Glomerular visceral epithelial cell (primary cell): Measurements from ENCODE around the gene SRCIN1.
"Not testable (repeated sequence)": the region's sequence is repeated elsewhere in the genome, so short reads cannot be mapped to it uniquely, and the experiment has no call there.

Experiments used
- DNase-seq: peaks from one replicate; pipeline ENCODE4 v3.0.0-alpha.2; 2016; ENCODE audit errors: extremely low spot score

The SRCIN1 gene

DNA sequence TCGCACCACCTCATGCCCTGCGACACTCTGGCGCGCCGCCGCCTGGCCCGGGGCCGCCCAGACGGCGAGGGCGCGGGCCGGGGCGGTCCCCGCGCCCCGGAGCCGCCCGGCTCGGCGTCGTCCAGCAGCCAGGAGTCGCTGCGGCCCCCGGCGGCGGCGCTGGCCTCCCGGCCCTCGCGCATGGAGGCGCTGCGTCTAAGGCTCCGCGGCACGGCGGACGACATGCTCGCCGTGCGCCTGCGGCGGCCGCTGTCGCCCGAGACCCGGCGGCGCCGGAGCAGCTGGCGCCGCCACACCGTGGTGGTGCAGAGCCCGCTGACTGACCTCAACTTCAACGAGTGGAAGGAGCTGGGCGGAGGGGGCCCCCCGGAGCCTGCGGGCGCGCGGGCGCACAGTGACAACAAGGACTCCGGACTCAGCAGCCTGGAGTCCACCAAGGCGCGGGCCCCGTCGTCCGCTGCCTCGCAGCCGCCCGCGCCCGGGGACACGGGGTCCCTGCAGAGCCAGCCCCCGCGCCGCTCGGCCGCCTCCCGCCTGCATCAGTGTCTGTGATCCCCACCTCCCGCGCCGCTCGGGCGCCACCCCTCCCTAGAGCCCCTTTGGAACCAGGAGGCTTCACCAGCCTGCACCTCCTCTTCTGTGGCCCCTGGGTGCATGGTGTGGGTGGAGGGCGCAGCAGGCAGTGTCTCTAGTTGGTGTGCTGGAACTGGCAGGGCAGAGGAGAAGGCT, 95.2 kb downstream of the SRCIN1 start:
- DNase-seq = no peak

DNA sequence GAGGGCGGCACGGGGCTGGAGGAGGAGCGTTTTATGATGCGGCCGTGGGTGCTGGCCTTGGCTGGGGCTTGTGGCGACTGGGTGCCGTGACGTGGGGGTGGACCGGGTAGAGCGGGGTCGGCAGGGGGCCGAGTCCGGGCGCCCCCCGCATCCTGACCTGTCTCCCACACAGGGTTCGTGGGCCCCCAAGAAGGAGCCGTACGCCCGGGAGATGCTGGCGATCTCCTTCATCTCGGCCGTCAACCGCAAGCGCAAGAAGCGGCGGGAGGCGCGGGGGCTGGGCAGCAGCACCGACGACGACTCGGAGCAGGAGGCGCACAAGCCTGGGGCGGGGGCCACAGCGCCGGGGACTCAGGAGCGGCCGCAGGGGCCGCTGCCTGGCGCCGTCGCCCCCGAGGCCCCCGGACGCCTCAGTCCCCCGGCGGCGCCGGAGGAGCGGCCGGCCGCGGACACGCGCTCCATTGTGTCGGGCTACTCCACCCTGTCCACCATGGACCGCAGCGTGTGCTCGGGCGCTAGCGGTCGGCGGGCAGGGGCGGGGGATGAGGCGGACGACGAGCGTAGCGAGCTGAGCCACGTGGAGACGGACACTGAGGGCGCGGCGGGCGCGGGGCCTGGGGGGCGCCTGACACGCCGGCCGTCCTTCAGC, 95.9 kb downstream of the SRCIN1 start:
- DNase-seq = no peak

DNA sequence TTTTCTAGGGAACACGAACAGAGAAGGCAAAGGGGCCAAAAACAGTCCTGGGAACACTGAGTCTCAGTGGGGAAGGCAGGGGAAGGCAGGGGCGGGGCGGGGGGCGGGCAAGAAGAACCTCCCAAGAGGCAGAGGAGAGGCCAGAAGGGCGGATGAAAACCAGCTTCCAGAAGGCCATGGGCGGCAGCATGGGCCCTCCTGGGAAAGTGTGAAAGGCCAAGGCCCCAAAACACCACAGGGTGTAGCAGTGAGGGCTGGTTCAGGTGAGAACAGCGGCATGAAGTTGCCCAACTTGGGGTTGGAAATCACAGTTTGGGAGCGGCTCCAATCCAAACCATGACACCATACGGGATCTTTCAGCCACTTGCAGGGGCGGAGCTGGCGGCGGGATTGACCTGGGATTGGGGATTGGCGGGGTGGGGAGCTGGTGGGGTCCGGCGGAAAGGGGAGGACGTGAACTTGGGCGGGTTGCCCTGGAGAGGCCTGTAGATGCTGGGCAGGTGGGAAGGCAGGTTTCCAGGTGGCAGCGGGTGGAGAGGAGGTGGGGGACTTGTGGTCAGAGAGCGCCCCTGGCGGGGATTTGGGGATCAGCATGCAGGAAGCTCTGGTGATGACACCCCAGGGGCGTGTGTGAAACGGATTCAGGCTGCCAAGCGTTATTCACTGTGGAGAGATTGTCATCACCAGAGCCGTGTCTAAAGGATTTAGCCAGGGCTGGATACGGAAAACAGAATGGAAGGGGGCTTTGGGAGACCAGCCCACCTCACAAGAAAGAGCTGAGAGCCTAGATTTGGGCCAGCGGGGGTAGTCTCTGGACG, 96.6 kb downstream of the SRCIN1 start:
- DNase-seq = peak; percentile 61

DNA sequence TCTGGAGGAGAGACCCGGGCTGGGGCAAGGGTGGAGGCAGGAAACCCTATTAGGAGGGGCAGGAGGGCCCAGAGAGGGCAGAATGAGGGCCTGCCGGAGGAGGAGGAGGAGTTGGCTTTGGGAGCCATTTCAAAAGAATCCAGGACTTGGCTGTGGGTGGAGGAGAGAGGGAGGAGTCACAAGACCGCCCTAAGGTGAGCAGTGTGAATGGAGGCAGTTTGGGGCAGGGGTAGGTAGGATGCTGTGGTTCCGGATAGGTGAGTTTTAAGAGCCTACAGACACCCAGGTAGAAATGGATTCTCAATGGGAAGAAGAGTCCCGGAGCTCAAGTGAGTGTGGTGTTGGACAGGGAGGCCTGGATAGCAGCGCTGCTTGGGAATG, 97.2 kb downstream of the SRCIN1 start:
- DNase-seq = no peak

DNA sequence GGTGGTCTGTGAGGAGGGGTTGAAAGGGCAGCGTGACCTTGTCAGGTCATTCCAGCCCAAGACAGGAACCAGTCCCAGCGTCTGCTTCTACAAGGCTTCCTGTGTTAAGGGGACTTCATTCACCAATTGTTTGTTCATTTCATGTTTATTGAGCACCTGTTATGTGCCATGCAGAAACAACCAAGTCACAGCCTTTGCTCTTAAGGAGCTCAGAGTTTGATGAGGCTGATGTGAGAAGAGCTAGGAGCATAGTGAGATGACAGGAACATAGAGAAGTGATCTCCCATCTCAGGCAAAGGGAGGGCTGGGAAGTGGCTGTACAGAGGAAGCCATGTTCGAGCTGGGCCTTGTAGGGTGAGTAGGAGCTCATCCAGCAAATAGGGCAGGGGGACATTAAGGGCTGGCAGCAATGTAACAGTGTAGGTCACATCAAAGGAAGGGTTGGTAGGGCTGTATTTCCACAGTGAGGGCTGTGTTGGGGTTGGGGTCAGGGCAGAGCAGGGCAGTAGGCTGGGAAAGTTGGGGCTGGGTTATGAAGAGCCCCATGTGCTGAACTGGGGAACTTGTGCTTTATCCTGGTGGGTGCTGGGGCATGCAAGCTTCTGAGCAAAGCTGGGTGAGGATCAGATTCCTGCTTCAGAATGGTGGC, 97.7 kb downstream of the SRCIN1 start:
- DNase-seq = no peak

DNA sequence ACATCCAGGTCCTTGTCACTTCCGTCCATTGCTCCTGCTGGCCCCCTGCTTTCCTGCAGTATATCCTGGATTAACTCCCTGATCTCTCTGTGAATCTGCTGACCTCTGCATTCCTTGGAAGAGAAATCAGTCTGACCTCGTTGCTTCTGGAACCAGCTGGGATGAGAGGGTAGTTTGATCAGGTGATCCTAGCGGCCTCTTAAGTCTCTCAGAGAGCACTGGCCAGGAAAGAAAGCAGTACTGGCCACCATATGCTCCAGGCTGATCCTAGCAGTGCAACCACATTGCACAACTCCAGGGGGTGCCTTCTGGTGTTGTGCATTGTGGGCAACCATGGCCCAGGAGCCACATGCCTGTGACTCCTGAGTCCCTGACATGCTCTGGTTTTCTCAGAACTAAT, 98.3 kb downstream of the SRCIN1 start:
- DNase-seq = no peak

DNA sequence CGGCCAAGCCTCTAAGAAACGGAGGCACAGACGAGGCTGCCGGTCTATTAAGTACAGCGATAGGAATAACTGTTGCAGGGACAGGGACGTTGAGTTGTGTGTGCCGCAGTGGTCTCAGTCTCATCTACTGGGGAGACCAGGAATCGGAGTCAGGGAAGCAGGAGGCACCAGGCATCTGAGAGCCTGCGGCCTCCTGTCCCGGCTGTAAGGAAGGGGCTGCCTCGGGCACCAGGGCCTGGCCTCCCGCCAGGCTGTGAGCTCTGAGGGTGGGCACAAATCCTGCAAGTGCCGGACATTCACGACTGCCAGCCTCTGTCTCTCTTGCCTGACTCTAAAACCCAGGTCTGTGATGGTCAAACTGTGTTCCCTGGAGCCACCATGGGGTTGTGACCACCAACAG, 101.5 kb downstream of the SRCIN1 start:
- DNase-seq = no peak

DNA sequence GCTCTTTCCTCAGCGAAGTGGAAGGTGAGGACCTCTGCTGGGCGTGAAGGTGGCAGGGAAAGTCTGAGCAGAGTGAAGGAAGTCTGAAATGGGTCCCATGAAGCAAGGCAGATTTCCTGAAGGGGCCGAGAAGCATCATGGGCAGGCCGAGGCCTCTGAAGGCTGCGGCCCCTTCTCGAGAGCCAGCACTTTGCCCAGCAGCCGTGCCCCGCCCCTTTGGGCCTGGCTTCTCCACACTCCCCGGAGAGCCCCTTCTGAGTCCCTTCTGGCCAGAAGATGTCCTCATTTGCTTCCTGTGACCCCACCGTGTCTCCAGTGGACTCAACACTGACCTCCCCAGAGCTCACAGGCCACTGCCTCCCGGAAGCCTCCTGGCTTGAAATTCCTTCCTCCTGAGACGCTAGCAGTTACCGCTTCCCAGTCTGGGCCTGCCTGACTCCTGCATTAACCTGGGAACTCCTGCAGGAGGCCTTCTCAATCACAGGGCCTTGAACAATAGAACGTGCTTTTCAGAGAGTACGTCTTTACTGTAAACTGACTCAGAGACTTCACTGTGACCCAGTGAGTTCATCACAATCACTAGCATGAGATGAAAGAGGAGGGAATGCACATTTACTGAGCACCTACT, 102.4 kb downstream of the SRCIN1 start:
- DNase-seq = not testable (repeated sequence)

DNA sequence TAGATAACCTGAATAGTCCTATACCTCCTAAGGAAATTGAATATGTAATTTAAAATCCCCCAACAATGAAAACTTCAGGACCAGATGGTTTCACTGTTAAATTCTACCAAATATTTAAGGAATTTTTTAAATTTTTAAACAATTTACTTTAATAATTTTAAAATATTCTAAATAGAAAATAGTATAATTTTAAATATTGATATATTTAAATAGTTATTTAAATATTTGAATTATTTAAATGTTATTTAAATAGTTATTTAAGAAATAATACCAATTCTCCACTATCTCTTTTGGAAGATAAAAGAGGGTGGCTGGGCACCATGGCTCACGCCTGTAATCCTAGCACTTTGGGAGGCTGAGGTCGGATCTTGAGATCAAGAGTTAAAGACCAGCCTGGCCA, 104.0 kb downstream of the SRCIN1 start:
- not testable (repeated sequence) for DNase-seq

DNA sequence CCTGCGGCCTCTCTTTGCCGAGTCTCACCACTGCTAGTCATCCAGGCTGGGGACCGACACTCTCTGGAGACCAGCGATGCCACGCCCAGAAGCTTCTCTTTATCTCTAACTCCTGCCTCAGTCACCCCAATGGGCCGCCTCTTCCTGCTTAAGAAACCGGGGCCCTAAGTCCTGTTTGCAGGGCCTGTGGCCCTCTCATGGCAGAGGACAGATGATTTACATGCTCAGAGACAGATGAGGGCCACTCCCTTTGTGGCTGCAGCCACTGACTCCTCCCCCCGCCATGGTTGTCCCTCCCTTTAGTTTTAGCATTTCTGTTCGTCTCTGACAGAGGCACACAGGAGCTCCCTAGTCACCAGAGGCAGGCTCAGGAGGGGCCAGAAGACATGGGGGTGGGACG, 106.5 kb downstream of the SRCIN1 start:
- DNase-seq = not testable (repeated sequence)

DNA sequence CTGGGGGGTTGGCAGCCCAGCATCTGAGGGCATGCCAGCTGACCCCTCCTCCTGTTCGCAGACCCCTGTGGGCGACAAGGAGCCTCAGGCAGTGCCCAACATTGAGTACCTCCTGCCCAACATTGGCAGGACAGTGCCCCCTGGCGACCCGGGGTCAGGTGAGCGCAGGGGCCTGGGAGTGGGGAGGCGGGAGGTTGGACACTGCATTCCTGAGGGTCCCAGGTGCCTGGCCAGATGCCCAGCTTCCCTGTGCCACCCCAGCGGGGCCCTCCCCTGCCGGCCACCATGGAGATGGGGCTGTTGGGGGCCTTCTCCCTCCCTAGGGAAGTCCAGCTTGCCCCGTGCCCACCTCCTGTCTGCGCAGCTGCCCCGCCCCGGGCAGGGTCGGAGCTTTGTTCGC, 107.4 kb downstream of the SRCIN1 start:
- no peak for DNase-seq

DNA sequence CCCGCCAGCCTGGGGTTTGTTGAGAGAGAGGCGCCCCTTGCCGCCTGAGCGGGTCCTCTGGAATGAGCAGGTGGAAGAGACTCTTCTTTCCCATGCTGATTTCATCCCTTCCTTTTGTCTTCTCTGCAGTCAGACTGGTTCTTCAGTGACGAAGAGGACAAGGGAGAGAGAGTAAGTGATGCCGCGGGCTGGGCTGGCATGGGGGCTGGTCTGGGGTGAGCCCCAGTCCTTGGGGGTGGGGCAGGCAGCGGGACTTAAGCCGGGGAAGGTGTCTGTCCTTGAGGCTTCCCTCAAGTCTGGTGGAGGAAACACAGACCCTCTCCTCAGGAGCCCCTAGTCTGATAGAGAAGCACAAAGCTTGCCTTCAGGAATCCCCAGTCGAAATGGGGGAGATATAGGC, 108.1 kb downstream of the SRCIN1 start:
- not testable (repeated sequence) for DNase-seq

DNA sequence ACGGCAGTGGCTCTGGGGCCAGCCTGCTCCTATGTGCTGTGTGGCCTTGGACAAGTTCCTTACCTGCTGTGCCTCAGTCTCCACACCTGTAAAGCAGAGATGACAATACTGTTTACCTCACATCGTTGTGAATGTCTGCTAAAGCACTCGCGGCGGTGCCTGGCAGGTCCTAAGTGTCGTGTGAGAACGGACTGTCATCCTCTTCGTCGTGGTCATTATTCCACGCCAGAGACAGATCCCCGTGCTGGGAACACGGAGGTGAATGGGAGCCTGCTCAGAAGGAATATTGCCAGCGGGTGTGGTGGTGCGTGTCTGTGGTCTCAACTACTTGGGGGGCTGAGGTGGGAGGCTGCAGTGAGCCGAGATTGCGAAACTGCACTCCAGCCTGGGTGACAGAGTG, 111.6 kb downstream of the SRCIN1 start:
- DNase-seq = not testable (repeated sequence)

DNA sequence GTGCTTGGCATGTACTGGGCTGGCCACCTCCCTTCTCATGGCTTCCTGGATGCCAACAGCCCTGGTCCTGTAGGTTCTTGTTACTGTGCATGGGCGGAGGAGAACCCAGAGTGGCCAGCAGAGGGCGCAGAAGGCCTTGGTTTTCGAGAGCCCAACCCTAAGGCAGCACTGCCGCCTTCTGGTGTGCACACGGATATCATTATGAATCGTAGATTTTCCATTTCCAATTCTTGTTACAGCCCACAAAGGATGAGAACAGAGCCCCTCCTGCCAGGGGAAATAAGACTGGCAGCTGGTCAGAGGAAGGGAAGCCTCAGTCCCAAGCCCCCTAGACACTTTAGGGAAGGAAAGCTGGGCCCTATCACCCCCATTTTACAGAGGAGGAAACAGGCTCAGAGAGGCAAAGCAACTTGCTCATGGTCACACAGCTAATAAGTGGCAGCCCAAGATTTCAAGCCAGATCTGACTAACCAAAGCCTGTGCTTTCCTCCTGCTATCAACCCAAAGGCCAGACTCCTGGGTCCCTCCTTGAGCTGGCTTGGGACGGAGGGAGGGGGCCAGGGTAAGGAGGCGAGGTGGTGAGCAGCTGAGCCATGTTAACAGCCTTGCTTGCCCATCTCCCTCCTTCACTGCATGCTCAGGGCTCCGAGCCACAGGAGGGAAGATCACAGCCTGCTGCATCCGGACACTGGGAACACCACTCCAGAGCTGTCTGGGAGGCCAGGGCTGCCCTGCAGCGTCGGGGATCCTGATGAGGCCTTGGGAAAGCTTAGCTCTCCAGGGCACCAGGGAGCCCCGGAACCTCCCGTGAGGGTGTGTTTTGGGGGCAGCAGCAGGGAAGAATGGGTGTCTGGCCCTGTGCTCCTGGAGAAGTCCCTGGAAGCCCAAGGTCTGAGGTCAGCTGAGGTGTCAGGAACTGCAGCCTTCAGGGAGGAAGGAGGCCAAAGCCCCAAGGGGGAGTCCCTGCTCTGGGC, 113.4 kb downstream of the SRCIN1 start:
- peak; percentile 88 for DNase-seq

DNA sequence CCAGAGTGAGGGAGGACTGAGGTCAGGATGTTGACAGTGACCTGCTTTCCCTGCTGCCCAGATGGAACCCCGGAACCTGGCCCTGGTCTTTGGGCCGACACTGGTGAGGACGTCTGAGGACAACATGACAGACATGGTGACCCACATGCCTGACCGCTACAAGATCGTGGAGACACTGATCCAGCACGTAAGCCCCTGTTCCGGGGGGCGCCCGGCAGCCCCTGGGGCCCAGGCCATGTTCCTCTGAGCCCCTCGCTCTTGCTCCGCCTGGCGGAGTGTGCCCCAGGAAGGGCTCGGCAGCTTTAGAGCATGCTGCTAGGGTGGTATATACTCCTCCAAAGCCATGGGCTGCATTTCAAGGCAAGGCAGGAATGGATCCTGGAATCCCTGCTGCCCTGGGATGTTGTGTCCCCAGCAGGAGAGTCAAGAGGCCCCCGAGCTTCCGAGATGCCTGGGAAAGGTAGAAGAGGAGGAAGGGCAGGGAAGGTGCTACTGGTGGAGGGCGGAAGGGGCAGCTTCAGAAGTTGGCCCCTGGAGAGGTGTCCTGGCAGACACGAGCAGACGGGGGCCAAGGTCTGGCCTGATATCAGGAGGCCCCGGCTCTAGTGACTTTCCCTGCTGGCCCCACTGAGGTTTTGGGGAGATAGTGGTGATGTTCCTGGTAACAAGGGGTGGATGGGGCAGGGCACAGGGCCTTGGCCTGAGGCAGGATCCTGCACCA, 114.2 kb downstream of the SRCIN1 start:
- DNase-seq = not testable (repeated sequence)

DNA sequence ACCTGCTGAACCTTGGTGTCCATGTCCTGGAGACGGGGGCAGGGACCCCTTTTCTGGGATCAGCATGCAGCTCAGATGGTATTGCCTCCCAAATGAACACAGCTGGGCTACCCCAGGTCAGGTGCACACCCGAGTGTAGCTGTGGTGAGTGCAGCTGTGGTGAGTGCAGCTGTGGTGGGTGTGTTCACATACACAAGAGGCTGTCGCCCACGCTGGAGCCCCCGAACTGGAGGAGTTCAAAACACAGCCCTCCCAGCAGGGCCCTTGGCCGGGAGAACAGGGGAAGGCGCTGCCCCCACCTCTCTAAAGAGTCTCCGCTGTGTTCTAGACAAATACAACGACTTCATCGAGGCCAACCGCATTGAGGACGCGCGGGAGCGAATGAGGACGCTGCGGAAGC, 116.0 kb downstream of the SRCIN1 start:
- DNase-seq = not testable (repeated sequence)

DNA sequence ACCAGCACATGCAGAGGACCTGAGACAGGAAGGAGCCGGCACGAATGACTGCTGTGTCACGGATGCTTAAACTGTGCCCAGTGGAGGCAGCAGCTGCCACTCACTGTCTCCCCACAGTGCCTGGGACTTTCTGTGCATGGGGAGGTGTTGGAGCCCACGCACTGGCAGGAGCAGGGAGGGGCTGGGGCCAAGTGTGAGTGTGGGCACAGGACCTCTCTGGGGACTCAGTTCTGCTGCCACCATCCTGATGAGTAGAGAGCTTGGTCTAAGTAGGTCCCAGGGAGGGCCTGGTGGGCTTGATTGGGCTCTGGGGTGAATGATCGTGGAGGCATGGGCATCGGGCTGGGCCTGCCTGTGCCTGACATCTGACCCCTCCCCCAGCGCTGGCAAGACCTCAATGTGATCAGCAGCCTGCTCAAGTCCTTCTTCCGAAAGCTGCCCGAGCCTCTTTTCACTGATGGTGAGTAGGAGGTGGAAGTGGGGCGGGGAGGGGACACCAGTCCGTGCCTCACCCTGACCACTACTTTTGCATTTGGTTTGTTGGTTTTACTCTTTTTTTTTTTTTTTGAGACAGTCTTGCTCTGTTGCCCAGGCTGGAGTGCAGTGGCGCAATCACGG, 120.0 kb downstream of the SRCIN1 start:
- DNase-seq = not testable (repeated sequence)

DNA sequence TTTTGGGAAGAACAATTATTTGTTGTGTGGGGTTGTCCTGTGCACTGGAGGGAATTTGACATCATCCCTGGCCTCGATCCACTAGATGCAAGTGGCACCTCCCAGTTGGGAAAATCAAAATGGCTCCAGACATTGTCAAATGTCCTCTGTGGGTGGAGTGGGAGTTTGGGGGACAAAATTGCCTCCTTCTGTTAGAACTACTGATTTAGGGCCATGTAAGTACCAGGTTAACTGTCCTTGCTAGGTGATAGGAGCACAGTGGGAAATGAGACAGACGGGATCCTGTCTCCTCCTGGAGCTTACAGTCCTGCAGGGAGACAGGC, 120.6 kb downstream of the SRCIN1 start:
- DNase-seq = no peak
